ENCODE results near the gene ARHGAP27.
A peak's percentile ranks its signal among the peaks of the same experiment; 100 is the strongest.
"Not testable (repeated sequence)": the region's sequence is repeated elsewhere in the genome, so short reads cannot be mapped to it uniquely, and the experiment has no call there.

The ARHGAP27 gene

GRCh38 chr17:45432405-45433158 lies at the start of gene ARHGAP27:
Gene ARHGAP27 (minus strand): TSS chr17:45432870. CDS start chr17:45430279, 2,591 bp downstream.
- DNase-seq (ENCODE audit: extremely low read depth in 1 of 2, low read depth in 1 of 2) = no peak

- not testable (repeated sequence) for DNase-seq (ENCODE audit: extremely low read depth in 1 of 2, low read depth in 1 of 2)
These were observed 49.6 kb upstream of the ARHGAP27 start for GRCh38 chr17:45482317-45482716.

GRCh38 chr17:45475436-45475835 lies 42.8 kb upstream of the ARHGAP27 start:
- DNase-seq (ENCODE audit: extremely low read depth in 1 of 2, low read depth in 1 of 2) = not testable (repeated sequence)

- DNase-seq (ENCODE audit: extremely low read depth in 1 of 2, low read depth in 1 of 2) = not testable (repeated sequence)
These were observed 39.6 kb upstream of the ARHGAP27 start for GRCh38 chr17:45472249-45472648.

DNA sequence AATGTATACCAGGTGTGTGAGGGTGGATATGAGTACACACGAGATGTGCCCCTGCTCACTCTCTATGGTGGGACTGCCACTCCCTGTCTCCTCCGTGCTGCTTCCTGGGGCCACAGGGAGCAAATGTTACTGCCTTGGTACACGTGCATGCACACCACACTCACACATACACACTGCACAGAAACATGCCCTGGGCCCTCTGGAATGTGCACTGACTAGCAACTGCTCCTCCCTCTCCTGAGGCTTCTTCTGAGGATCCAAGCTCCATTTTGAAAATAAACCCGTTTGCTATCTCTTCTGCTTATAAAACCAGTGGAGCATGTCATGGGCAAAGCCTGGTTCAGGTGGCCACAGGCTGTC lies 36.5 kb upstream of the ARHGAP27 start:
- not testable (repeated sequence) for DNase-seq (ENCODE audit: extremely low read depth in 1 of 2, low read depth in 1 of 2)

- not testable (repeated sequence) for DNase-seq (ENCODE audit: extremely low read depth in 1 of 2, low read depth in 1 of 2)
These were observed 35.9 kb upstream of the ARHGAP27 start for GRCh38 chr17:45468293-45469203.

GRCh38 chr17:45461524-45462327 lies 29.1 kb upstream of the ARHGAP27 start:
- DNase-seq (ENCODE audit: extremely low read depth in 1 of 2, low read depth in 1 of 2) = peak in 1 of 2 donors; percentile 44

GRCh38 chr17:45460422-45460821 lies 27.8 kb upstream of the ARHGAP27 start:
- not testable (repeated sequence) for DNase-seq (ENCODE audit: extremely low read depth in 1 of 2, low read depth in 1 of 2)

- DNase-seq (ENCODE audit: extremely low read depth in 1 of 2, low read depth in 1 of 2) = not testable (repeated sequence)
These were observed 21.7 kb upstream of the ARHGAP27 start for GRCh38 chr17:45454341-45454740.

GRCh38 chr17:45453731-45454130 lies 21.1 kb upstream of the ARHGAP27 start:
- DNase-seq (ENCODE audit: extremely low read depth in 1 of 2, low read depth in 1 of 2) = not testable (repeated sequence)

- not testable (repeated sequence) for DNase-seq (ENCODE audit: extremely low read depth in 1 of 2, low read depth in 1 of 2)
These were observed 20.5 kb upstream of the ARHGAP27 start for GRCh38 chr17:45453225-45453534.

DNA sequence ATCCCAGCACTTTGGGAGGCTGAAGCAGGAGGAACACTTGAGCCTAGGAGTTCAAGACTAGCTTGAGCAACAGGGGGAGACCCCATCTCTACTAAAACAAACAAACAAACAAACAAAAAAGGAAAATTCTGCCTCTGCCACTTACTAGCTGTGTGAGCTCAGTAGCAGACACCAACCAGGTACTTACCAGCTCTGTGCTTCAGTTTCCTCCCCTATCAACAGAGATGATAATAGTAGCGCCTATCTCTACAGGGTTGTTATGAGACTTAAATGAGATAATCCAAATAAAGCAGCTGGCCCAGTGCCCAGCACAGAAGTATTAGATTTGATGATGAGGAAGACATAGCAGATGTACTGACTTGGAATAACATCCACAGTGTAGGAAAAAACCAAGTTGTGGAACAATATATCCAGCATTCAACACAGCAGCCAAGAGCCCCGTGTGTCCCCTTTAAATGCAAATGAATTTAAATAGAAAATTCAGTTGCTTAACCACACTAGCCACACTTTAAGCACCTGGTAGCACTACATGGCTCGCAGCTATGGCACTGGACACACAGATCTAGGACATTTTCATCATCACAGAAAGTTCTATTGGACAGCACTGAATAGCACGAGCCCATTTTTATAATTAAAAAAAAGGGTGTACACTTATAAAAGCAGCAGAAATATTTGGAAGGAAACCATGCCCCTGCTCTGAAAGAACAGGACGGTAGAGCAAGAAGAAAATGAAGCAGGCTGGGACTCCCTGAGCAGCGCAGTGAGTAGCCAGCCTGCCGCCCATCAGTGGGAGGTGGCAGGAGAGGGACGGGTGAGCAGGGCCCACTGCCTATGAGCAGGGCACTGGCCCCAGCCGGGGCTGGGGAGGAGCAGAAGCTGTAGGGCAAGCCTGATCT lies 19.9 kb upstream of the ARHGAP27 start:
- not testable (repeated sequence) for DNase-seq (ENCODE audit: extremely low read depth in 1 of 2, low read depth in 1 of 2)

GRCh38 chr17:45451660-45452059 lies 19.0 kb upstream of the ARHGAP27 start:
- DNase-seq (ENCODE audit: extremely low read depth in 1 of 2, low read depth in 1 of 2) = not testable (repeated sequence)

DNA sequence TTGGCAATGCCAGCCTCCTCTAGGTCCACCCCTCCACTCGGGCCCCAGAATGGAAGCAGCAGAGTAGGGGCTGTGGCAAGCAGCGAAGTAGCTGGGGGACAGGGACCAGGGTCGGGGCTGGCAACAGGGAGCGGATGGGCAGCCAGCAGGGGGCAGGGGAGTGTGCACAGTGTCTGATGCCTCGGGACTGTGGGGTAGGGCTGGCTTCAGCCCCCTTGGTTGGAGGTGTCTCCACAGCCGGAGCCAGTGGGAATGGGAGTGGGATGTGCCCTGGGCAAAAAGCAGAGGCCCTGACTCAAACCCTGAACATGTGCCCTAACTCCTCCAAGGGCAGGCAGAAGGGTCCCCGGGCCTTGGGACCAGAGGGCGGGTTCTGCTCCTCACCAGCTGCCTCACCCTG lies 18.5 kb upstream of the ARHGAP27 start:
- no peak for DNase-seq (ENCODE audit: extremely low read depth in 1 of 2, low read depth in 1 of 2)

DNA sequence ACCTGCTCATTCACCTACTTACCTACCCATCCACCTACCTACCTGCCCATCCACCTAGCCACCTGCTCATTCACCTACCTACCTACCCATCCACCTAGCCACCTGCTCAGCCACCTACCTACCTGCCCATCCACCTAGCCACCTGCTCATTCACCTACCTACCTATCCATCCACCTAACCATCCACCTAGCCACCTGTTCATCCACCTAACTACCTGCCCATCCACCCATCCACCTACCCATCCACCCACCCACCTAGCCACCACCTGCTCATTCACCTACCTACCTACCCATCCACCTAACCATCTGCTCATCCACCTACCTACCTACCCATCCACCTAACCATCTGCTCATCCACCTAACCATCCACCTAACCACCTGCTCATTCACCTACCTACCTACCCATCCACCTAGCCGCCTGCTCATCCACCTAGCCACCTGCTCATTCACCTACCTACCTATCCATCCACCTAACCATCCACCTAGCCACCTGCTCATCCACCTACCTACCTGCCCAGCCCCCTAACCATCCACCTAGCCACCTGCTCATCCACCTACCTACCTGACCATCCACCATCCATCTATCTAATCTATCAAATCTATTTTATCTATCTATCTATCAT lies 17.1 kb upstream of the ARHGAP27 start:
- DNase-seq (ENCODE audit: extremely low read depth in 1 of 2, low read depth in 1 of 2) = not testable (repeated sequence)

DNA sequence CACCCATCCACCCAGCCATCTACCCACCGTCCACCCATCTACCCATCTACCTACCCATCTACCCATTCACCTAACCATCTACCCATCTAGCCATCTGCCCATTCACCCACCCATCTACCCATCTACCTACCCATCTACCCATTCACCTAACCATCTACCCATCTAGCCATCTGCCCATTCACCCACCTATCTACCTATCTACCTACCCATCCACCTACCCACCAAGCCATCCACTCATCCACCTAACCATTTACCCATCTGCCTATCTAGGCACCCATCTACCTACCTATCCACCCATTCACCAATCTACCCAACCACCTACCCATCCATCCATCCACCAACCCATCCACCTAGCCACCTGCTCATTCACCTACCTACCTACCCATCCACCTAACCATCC lies 16.6 kb upstream of the ARHGAP27 start:
- not testable (repeated sequence) for DNase-seq (ENCODE audit: extremely low read depth in 1 of 2, low read depth in 1 of 2)

- DNase-seq (ENCODE audit: extremely low read depth in 1 of 2, low read depth in 1 of 2) = not testable (repeated sequence)
These were observed 15.8 kb upstream of the ARHGAP27 start for GRCh38 chr17:45448483-45448882.

- not testable (repeated sequence) for DNase-seq (ENCODE audit: extremely low read depth in 1 of 2, low read depth in 1 of 2)
These were observed 15.4 kb upstream of the ARHGAP27 start for GRCh38 chr17:45448066-45448465.

DNA sequence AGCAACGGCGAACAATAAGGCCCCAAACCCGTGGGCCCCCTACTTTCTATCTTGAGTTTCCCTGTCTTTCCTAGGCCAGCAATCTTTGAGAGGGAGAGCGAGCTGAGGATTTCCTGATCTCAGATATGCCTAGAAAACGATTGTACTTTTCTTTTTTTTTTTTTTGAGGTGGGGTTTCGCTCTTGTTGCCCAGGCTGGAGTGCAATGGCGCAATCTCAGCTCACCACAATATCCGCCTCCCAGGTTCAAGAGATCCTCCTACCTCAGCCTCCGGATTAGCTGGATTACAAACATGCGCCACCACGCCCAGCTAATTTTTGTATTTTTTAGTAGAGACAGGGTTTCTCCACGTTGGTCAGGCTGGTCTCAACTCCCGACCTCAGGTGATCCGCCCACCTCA lies 15.0 kb upstream of the ARHGAP27 start:
- DNase-seq (ENCODE audit: extremely low read depth in 1 of 2, low read depth in 1 of 2) = not testable (repeated sequence)
